Measurements from ENCODE around the gene MX2.
"Not testable (repeated sequence)": the region's sequence is repeated elsewhere in the genome, so short reads cannot be mapped to it uniquely, and the experiment has no call there.

Gene MX2, protein sequence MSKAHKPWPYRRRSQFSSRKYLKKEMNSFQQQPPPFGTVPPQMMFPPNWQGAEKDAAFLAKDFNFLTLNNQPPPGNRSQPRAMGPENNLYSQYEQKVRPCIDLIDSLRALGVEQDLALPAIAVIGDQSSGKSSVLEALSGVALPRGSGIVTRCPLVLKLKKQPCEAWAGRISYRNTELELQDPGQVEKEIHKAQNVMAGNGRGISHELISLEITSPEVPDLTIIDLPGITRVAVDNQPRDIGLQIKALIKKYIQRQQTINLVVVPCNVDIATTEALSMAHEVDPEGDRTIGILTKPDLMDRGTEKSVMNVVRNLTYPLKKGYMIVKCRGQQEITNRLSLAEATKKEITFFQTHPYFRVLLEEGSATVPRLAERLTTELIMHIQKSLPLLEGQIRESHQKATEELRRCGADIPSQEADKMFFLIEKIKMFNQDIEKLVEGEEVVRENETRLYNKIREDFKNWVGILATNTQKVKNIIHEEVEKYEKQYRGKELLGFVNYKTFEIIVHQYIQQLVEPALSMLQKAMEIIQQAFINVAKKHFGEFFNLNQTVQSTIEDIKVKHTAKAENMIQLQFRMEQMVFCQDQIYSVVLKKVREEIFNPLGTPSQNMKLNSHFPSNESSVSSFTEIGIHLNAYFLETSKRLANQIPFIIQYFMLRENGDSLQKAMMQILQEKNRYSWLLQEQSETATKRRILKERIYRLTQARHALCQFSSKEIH

DNA sequence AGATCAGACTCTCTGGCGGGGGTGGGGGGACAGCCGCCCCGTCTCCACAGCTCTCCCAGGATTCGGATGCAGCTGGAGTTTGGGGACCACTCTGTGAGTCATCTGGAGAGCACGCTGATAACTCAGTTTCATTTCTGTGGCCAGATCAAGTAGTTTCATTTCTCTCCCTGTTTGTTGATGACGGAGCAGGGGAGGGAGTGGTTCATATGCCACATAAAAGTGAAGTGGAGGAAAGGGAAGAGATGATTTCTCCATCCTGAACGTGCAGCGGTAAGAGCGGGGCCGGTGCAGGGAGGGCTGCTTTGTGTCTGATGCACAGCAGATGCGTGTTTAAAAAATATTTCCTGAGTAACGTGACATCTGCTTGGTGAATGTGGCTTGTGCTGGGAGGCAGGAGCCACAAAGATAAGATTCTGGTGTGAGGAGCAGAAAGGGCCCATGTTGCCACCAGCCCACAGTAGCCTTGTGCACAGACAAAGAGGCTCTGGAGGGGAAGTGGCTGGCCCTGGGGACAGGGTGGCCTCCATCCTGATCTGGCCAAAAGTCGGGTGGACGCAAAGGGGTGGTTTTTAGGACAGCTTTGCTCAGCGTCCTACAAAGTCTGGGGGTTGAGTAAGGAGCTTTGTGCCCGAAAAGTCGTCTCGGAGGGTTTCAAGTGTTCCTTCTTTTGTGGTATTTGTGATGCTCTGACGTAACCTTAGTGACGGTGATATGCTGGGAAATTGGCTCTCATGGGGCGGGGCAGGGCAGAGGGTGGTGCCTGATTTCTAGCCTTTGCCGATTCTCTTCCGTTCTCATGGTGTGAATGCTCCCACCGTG, at the start of gene MX2:
TSS of gene MX2 (plus strand) at position 242 of the 819 bp plus-strand sequence. CDS start 14,880 bp downstream, outside the sequence.
- no peak for DNase-seq

DNA sequence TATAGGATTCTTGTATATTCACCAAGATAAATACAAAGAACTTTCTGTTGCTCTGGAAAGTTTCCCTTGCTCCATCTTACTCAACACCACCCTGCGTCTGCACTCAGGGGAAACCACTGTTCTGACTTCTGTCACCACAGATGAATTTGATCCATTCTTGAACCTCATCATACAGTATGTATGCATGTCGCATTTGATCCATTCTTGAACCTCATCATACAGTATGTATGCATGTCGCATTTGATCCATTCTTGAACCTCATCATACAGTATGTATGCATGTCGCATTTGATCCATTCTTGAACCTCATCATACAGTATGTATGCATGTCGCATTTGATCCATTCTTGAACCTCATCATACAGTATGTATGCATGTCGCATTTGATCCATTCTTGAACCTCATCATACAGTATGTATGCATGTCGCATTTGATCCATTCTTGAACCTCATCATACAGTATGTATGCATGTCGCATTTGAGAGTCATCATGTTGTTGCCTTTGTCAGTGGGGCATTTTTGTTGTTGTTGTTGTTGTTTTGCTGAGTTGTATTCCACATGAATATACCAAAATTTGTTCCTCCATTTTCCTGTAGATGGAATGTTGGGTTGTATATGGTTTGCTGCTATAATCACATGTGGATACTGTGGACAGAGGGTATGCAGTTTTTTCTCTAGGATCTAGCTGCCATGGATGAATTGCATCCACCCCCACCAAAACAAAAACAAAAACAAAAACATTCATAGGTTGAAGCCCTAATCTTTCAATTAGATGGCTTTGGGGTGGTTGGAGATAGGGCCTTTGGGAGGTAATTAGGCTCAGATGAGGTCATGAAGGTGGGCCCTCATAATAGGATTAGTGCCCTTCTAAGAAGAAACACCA, 48.3 kb upstream of the MX2 start:
- not testable (repeated sequence) for DNase-seq

DNA sequence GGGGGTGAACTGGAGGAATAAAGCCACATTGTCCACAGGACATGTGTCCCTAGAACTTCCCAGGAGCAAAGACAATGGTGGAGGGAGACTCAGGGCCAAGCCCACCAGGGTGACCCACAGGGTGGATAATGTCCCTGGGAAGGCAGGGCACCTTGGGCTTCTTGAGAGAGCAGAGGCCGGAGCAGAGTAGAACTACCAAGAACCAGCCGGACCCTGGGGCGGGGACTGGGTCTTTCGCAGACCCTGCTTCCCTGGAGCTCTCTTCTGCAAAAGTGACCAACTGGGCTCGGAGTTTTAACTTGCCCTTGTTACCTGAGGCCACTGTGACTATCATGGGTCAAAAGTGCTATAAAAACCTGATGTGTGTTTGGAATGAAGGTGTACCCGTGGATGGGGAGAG, 46.1 kb upstream of the MX2 start:
- no peak for DNase-seq

DNA sequence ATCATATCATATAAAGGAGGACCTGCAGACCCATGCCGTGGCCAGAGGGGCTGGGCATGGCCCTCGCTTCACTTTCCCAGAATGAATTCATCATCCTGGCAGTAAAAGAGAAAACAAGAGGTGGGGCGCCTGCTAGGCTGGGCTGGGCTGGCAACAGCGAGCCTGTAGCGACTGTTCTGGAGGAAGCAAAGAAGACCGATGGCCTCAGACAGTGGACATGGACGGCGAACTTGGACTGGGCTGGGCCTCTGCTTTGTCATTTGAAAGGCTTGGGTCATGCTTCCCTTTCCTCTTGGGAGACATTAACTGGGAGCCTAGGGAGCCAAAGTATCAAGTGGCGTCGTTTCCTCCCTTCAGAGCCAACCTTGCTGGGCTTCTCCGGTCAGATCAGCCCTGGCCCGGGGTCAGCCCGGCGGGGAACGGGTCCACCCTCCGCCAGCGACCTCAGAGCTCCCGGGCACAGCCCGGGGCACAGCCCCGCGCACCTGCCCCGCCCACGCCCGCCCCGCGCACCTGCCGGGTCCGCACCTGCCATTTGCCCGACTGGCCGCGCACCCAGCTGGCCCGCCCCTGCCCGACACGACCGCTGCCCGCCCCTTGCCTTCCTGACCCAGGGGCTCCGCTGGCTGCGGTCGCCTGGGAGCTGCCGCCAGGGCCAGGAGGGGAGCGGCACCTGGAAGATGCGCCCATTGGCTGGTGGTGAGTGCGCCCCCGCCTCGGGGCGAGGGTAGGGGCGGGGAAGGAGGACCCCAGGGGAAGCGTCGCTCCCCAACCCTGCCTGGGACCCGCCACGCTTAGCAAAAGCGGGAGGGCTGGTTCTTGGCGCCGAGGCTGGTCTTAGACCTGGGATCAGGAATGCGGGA, 45.4 kb upstream of the MX2 start, which contains the start of gene FAM3B:
TSS of gene FAM3B (plus strand) at position 602 of the 863 bp plus-strand sequence. CDS start at position 681, 79 bp downstream.
- peak; percentile 59 for DNase-seq

DNA sequence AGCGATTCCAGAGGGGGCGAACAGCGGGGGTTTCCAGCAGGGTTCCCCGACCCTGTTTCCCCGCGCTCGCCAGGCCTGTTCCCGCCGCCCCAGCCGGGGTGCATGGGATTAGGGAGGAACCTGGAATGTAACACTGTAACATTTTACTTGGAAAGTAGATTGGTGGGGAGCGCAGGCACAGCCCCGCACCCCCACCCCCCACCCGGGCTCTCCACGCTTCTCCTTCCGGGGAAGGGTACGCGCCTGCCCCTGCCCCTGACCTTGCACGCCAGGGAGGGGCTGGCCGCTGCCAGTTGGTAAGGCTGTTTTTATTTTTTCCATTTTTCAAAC, 44.8 kb upstream of the MX2 start:
- no peak for DNase-seq

DNA sequence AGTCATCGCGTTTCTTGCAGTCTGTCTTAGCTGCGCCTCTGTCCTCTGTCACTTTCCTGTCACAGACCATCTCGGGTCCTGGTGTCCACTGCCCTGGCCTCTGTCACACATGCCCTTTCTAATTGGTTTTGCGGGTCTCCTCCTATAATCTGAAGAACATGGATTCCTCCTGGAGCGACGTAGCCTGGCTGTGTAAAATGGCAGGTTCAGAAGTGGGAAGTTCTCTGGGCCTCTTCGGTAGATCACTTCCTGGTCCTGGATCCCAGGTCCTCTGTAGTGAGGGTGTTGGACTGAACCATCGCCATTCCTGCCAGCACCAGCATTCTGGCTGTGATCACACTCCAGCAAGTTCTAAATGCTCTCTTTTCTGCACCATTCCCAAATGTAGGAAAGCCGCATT, 44.4 kb upstream of the MX2 start:
- DNase-seq = no peak

DNA sequence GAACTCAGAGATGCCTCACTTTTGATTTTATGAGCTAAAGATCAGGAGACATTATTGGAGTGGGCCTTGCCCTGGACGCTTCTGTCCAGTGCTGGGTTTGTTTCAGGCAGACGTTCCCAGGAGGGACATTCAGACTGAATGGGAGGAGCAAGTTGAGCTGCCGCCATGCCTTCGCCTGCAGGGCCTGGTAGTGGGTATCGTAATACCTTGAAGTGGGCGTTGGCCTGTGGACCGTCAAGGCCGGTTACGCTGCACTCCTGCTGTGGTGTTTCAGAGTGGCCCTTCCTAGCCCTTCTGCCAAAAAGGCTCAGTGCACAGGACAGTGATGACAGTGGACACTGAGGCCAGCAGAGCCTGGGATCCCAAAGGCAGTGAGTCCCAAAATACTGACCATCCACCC, 43.6 kb upstream of the MX2 start:
- no peak for DNase-seq

DNA sequence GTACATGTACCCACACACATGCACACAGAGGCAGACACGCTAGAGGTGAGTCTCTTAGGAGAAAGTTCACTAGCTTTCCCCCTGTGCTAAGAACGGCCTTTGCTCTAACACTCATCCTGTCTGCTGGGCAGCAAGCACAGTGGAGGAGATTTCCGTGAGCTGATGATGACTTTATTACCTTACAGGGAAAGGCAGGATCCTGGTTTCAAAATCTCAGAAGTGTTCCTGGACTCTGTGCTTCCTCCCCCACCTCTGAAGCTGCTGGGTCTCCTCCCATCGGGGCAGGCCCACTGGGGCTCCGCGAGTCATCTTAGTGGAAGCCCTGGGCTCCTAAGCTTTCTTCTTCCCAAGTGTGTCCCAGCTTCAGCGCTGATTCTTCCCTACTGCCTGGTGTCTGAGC, 42.6 kb upstream of the MX2 start:
- DNase-seq = no peak

DNA sequence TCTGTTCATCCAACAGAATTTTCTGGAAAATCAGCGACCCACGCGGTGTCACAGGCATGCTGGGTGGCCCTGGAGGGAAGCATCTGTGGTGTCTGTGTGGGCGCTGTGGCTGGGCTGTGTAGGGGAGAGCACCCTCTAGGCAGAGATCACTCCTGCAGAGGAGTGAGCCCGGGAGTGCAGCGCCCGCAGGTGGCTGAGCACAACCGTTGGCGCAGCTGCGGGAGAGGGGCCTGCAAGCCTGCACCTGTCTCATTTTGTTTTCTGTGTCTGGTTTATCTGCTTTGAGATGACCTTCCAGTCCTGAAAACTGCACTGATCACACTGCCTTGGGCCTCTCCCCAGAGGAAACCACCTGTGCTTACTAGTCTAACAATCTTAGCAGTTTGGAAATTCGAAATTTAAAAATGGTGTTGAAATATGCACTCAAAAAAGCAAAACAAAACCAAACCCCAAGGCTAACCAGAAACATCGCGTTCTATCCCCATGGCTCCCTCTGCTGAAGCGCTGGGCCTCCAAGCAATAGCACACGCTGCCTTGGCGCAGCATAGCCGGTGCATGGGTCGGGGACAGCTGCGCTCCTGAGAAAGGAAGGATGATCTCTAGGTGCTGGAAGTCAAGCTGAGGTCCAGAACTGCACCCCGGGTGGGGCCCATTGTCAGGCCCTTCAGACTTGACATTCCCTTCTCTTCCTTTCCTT, 40.5 kb upstream of the MX2 start:
- no peak for DNase-seq

DNA sequence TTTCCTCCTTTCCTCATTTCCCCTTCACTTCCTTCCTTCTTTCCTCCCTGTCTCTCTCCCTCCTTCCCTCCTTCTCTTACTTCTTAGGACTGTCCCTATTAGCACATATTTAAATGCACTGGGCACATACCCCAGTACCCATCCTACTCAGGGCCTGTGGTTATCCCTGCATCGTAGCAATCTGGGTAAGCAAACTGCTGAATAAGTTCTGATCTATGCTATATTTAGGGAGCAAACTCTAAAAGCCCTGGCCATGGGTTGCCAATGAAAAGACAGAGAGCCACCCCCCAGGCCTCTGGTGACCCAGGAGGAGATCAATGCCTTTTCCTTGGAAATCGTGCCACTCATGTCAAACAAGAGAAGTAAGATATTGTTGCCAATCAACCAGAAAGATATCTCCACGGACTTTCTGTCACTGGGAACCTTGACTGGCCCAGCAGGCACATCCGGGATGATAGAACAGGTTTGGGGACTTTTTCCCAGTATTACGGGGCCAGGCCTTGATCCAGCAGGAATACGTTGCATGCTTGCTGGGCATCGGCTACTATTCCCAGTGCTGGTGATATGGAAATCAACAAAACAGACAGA, 39.8 kb upstream of the MX2 start:
- DNase-seq = no peak

DNA sequence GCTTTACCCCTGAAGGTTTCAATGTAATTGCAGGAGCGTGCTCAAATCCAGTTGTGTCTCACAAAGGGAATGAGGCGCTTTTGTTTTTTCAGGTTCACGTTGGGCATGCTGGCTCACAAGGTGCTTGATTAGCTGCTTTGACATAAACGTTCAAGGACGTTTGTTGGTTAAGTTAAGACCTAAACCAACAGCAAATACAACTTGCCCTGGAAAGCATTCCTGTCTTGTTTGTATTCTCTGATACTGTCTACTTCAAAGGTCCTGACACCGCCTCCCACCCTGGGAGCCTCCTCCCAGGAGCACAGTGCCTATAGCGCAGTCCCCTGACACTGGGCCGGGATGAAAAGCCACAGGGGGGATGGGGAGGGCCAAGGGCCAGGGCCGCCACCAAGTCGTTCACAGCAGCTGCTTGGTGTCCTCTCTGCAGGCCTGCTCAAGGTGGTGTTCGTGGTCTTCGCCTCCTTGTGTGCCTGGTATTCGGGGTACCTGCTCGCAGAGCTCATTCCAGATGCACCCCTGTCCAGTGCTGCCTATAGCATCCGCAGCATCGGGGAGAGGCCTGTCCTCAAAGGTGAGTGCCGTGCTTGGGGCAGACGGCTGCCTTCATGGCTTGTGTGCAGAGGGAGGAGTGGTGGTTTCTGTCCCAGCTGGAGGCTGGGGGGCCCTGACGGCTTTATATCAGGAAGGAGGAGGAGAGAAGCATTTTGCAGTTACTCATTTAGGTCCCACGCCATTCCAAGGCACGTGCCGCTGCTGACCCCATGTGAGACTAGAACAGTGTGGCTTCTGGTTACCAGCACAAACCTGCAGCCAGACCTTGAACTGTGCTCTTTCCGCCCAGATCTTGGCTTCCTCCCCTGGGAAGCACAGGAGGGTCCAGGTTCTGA, 39.1 kb upstream of the MX2 start:
- DNase-seq = no peak

DNA sequence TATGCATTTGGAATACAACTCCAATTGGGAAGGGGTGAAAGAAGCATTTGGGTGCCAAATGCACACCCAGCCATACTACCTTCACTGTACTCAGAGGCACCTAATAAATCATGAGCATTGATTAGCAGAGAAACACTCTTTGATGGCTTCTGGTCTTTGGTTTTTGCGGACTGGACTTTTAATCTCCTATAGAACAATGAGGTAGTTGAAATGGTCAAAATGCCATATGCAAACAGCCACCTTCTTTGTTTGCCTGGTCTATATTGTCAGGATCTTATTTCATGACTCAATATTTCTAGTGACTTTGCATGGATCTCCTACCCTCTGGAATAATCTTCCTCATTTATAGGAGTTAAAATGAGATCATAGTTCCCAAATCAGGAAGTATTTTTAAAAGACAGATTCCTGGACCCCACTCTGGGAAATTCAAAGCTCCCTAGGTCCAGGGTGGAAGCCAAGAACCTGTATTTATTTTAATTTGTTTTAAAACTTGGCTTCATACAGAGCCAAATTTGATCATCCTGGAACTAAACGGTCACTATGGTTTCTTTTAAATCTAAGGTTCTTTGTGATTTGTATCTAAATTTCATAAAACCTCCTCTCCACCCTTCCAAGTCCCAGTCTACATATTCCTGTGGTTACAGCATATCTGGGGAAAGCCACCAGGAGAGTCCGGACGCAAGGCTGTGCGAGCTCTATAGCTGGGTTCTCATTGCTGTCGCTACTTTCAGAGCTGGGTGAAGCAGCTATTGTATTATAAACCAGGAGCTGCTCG, 36.5 kb upstream of the MX2 start:
- no peak for DNase-seq

DNA sequence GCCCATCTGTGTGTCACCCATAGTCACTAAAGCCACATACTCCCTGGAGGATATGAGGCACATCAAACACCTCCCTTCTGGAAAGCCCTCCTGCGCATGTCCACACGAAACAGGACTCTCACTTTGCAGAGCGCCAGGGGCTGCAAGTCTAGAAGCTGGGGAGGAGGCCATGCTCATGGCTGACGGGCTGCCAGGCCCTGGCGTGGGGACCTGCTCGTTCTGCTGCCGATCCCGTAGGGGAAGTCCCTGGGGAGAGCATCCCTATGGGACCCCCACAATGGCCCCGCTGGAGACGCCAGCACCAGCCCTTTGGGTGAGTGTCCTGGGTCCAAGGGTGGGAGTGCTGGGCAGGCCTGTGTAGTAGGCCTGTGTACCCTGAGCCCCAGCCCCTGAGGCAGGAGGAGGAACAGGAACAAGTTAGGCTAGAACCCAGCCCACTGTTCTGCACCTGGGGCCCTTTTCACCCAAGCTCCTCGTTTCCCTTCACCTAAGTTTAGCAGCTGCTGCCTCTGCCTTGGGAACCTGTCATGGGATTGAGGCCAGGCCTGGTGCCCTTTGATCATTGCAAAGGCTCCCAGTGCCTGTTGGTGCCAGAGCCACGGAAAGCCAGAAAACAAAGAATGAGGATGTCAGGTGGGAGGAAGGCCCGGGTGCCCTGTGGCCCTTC, 35.3 kb upstream of the MX2 start:
- no peak for DNase-seq

DNA sequence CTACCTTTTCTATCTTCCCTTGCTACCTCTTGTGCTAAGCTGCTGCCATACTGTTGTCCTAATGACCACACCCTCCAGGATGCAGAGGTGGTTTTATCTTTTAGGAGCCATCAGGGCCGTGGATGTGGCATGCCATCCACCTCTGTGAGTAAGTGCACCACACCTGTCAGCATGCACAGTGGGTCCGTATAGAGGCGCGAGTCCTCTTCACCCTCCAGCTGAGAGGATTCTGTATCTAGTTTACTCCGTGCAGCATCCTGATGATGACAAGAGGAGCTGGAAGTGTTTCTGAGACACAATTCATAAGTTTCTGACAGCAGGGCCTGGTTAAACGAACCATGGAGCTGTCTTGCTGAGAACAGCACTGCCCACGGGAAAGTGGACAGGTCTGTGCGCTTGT, 34.1 kb upstream of the MX2 start:
- DNase-seq = no peak

DNA sequence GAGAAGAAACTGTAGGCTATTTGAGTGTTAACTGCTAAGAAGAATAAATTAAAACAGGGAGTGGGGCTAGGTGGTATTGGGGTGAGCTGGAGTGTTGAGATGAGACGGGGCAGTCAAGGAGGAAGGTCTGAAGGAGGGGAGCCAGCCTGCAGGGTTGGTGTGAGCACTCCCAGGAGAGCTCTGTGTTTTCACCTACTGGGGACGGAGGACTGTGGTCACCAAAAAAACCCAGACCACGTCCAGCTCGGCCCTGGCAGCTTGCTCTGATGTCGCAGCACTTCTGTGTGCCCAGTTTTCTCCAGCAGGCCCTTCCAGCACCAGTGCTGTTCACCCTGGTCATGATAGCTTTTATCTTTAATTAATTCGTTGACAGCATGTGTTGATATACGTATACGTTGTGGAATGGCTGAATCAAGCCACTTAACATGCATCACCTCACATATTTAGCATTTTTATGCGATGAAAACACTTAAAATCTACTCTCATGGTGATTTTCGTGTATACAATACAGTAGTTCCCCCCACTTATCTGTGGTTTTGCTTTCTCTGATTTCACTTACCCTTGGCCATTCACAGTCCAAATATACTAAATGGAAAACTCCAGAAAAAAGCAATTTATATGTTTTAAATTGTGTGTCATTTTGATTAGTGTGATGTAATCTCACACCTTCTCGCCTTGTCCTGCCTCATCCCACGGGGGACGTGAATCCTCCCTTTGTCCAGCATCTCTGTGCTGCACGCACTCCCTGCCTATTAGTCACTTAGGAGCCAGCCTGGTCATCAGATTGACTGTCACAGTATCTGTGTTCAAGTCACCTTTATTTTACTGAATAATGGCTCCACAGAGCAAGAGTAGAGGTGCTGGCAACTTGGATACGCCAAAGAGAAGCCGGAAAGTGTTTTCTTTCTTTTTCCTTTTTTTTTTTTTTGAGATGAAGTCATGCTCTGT, 32.9 kb upstream of the MX2 start:
- DNase-seq = no peak

DNA sequence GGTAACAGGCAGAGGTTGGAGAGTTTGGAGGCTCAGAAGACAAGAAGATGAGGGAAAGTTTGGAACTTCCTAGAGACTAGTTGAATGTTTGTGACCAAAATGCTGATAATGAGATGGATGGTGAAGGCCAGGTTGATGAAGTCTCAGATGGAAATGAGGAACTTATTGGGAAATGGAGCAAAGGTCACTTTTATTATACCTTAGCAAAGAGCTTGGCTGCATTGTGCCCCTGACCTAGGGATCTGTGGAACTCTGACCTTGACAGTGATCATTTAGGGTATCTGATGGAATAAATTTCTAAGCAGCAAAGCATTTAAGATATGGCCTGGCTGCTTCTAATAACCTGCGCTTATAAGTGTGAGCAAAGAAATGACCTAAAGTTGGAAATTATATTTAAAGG, 28.1 kb upstream of the MX2 start:
- no peak for DNase-seq

DNA sequence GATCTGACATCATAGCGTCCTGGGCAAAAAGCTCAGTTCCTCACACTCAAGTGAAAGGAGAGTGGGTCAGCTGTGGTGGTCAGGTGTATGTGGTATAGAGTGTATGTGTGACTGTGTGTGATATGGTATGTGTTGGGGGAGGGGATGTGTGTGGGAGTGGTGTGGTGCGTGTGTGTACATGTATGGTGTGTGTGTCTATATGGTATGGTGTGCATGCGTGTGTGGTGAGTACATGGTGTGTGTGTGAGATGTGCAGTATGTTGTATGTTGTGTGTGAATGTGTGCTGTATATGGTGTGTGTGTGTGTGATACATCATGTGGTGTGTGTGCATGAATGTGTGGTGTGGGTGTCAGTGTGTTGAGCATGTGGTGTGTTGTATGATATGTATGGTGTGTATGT, 24.3 kb upstream of the MX2 start:
- DNase-seq = no peak

All from retina (tissue), 1 donor.